GM19438 (cell line): Measurements from ENCODE around the gene ELMO1.

Experiments used
- ATAC-seq: cut with Tn5 transposase; IDR thresholded peaks from one replicate; pipeline ENCODE4 v1.9.1; 2021; ENCODE audit warnings: low read depth; ENCODE audit not compliant: unreplicated experiment

ELMO1 gene

DNA sequence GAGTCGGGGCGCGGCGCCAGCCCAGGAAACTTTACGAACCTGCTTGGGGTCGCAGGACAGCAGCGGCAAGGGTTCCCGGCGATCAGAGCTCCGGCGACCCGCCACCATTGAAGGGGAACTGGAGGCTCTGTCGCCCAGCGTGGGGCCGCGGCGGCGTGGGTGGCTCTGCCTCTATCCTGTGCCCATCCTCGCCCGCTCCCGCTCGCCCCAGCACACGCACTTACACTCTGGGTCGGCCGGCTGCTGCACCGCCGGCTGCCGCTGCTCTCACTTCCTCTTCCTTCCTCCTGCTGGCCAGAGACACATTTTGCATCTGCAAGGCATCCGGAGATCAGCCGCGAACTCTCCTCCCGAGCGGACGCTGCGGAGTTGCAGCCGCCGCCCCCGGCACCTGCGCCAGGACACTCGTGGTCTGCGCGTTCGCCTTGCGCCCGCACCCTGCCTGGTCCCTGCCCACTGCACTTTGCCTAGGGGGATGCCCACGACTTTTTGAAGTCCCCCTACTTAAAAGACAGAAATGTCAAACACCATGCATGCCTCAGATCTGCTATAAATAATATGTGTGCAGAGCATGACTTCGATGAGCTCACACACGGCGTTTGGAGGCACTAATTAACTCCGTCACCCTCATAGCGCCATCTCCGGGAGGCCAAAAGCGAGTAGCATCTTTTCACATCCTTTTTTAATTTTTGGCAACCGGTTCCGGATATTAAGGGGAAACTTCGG, at the start of gene ELMO1:
Gene ELMO1 (minus strand): TSS at position 229 of the 726 bp plus-strand sequence. CDS start 106,174 bp downstream, outside the sequence.
- peak; percentile 94 for ATAC-seq

- ATAC-seq = no peak
These were observed 48.9 kb upstream of the ELMO1 start for GRCh38 chr7:37497576-37497975.

- no peak for ATAC-seq
These were observed 47.0 kb upstream of the ELMO1 start for GRCh38 chr7:37495574-37496184.

DNA sequence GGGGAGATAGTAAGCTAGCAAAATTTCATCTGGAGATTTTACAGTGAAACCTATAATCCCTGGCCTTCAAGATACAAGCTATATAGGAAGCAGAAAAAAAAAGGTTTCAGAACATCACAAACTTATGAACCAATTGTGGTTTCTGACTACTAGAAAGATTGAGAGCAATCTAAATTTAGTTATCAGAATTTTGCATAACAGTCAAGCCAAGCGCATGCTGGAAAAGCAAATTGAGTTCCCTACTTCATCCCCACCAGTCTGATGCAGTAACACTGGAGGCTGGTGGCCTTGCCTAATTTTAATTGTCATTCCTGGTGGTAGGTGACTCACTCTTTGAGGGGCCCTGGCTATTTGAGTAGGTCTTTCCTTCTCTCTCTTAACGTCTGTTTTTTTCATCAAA, 46.3 kb upstream of the ELMO1 start:
- peak; percentile 87 for ATAC-seq

DNA sequence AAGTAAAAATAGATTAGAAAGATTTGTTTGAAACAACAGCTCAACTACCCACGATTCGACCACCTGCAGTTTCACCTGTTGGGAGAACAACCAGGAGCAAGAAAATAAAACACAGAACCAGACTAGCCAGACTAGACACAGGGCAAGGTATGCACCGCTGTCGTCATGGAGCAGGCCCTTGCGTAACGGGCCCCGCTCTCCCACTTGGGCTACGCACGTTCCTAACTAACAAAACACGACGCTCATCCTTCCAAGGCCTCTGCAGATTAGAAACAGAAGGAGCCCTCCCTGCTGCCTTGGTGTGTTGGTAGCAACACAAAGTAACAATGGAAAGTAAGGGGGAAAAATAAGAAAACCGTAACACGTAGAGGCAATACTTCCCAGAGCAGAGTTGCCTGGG, 45.1 kb upstream of the ELMO1 start:
- no peak for ATAC-seq

- no peak for ATAC-seq
These were observed 44.5 kb upstream of the ELMO1 start for GRCh38 chr7:37493123-37493522.

DNA sequence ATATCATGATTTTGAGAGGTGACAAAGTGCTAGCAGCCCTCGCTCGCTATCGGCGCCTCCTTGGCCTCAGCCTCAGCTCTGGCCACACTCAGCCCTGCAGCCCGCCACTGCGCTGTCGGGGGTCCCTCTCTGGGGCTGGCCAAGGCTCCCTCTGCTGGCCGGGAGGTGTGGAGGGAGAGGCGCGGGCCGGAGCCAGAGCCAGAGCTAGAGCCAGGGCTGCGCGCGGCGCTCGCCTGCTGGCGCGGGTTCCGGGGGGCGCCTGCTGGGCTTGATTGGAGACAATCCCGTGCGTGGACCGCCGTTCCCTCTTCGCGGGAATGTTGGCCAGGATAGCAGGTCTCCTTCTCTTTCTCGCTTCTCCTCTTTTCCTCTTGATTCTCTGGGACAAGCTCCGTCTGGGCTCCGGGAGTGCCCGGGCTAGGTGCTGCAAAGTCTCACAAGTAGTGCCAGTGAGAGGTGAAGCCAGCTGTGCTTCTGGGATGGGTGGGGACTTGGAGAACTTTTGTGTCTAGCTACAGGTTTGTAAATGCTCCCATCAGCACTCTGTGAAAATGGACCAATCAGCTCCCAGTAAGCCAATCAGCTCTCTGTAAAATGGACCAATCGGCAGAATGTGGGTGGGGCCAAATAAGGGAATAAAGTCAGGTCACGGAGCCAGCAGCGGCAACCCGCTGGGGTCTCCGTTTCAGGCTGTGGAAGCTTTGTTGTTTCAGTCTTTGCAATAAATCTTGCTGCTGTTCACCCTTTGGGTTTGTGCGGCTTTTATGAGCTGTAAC, 43.4 kb upstream of the ELMO1 start:
- ATAC-seq = no peak

DNA sequence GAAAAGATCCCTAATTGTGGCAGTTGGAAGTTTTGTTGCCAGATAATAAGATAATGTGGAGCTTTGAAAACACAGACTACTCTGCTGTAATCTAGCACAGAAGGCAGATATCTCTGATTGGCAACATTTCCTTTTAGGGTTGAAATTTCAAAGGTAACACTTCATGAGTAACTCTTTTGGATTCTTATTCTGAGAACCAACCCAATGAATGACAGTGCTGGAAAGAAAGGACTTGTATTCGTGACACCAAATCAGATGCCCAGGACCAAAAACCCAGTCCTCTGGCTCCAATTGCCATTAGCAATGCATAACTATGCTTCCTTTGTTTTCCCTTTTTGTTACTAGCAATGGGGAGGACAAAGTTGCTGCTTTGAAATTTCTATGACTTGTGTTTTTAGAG, 41.0 kb upstream of the ELMO1 start:
- no peak for ATAC-seq

DNA sequence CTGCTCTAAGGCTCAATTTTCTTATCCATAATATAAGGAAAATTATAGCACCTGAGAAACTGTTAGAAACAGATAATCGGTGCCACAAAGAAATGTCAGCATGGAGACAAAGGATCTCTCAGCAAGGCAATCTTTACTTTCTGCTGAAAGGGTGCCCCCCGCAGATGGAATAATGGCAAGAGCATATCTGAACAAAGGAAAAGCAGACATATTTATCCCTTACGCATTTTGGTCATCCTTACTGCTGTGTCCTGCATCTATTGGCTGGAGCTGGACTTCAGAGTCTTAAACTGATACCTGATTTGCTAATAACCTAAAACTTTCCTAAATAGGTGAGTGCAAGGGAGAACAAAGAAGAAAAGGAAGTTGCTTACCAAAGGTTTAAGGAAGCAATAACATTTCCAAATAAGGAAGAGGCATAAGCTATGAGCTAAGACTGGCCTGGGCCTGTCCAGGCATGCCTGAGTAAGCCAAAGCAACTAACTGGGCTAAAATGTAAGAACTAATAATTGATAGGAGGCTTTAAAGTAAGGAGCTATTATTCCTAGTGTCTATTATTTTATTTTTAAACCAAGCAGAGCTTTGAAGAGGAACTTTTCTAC, 39.6 kb upstream of the ELMO1 start:
- no peak for ATAC-seq

GRCh38 chr7:37484426-37485073, 35.9 kb upstream of the ELMO1 start:
- ATAC-seq = no peak

GRCh38 chr7:37483627-37484026, 35.0 kb upstream of the ELMO1 start:
- no peak for ATAC-seq

- ATAC-seq = no peak
These were observed 34.3 kb upstream of the ELMO1 start for GRCh38 chr7:37482953-37483352.

GRCh38 chr7:37482505-37482904, 33.8 kb upstream of the ELMO1 start:
- ATAC-seq = no peak

DNA sequence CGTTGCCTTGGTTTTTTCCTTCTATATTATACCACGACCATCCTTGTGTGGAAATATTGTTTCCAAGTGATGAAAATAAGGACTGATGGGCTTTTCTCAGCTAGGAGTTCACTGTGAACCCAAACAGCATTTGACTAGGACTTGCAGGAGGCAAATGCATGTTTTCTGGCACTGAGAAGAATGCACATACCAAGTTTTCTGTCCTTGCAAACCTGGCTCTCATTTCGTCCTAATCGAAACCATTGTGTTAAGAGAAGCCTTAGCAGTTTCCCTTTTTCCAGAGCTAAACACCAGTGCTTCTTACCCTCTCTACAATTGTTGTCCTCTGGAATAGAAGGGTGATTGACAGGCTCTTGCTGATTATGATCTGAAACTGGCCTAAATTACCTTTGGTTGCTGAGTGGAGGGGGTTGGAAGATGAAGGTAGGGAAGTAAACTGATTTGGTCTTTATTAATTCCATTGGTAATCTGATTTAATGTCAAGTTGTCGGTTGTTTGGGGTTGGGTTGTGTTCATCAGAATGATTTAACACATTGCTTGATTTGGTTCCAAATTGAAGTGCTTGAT, 33.1 kb upstream of the ELMO1 start:
- ATAC-seq = no peak

GRCh38 chr7:37481154-37481553, 32.5 kb upstream of the ELMO1 start:
- no peak for ATAC-seq

DNA sequence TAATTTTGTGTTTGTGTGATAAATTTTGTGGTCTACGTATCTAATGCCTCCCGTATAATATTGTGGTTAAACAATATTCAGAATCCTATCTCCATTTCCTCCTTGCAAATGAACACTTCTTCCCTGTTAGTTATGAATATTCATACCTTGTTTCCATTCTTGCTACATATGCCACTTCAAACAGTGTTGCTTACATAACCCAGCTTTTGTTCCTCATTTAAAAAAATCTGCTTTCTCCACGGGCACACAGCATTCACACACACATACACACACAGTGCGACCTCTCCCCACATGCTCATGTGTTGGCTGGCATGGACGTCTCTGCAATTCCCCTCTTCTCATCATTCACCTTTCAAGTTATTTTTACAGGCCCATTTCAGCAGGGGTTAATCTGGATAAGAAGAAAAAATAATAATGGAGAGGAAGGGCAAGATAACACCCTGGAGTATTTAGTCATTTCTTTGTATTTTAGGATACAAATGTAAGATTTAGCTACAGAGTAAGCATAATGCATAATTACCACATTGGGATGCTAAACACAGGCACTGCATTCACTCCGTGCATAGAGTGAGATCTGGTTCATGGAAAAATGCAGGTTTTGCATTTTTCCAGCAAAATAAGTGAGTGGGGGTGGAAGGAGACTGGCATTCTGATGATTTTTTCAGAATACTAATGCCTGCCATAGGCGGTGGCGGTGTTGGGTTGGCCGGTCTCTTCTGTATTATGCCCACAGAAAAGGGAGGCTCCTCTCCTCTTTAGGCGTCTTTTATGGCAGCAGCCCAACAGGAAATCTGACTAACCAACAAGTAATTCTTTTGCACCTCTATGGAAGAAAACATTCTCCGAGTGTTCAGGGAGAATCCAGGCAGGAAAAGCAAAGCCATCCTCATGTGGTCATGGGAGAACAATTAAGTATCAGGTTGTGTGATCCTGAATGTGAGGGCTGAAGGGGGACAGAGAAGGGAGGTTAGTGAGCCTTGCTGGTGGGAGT, 31.7 kb upstream of the ELMO1 start:
- no peak for ATAC-seq

- ATAC-seq = no peak
These were observed 28.3 kb upstream of the ELMO1 start for GRCh38 chr7:37476881-37477450.

DNA sequence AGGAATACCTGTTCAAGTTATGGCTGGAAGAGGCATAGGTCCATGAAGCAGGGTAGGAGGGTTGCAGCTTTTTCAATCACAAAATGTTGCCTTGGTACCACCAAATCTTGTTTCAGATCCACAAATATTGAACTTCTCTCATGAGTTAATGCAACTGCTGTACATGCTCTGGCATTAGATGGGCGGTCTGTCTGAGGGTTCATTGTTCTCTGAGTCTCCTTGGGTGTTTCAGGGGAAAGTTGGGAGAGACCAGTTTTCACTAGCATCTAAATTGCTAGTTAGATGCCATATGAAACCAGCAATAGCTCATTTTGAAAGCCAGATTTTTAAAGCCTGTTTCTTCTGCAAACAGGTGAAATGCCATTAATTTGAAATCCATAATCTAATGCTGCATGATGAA, 27.8 kb upstream of the ELMO1 start:
- ATAC-seq = no peak

GRCh38 chr7:37475646-37476045, 27.0 kb upstream of the ELMO1 start:
- no peak for ATAC-seq
